GM21367 (cell line): ENCODE data around the gene EIF2B4.
"Not testable (repeated sequence)": the region's sequence is repeated elsewhere in the genome, so short reads cannot be mapped to it uniquely, and the experiment has no call there.

Source experiments
- ATAC-seq: cut with Tn5 transposase; IDR thresholded peaks from one replicate; pipeline ENCODE4 v1.9.1; 2021; ENCODE audit not compliant: unreplicated experiment

Gene EIF2B4

GRCh38 chr2:27378096-27378808 is 8.1 kb upstream of the EIF2B4 start:
- ATAC-seq: no peak

GRCh38 chr2:27377618-27378095 is 7.5 kb upstream of the EIF2B4 start:
- no peak for ATAC-seq

DNA sequence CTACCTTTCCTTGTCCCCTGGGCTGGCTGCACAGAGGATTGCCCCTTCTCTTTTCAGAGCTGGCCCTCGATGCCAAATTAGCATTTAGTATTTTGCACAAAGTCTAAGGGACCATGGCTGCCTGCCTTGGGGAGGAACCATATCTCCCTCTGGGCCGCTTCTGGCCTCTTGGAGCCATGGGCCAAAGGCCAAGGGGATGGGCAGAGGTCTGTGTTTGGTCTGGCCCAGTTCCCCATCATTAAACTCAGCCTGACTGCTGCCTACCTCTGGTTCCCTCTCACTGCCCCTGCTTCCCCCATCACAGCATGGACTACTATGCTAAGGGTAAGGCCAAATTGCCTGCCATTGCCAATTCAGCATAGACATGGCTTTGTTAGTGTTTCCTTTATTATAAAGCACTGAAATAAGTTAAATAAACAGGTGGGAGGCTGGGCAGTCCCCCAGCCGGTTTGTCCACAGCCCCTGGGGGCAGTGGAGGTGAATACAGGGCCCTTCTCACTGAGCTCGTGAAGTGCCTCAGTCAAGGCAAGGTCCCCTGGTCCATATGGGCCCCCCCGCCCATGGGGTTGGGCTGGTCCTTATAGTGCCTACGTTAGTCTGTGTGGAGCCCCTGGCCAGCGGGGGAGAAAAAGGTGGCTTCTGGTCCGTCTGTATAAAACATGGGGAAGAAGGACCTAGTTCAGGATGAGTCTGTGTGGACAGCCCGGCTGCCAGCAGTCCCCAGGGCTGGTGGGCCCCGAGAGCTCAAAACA is 6.9 kb upstream of the EIF2B4 start:
- ATAC-seq: no peak

GRCh38 chr2:27376151-27376865 is 6.2 kb upstream of the EIF2B4 start:
- ATAC-seq: no peak

DNA sequence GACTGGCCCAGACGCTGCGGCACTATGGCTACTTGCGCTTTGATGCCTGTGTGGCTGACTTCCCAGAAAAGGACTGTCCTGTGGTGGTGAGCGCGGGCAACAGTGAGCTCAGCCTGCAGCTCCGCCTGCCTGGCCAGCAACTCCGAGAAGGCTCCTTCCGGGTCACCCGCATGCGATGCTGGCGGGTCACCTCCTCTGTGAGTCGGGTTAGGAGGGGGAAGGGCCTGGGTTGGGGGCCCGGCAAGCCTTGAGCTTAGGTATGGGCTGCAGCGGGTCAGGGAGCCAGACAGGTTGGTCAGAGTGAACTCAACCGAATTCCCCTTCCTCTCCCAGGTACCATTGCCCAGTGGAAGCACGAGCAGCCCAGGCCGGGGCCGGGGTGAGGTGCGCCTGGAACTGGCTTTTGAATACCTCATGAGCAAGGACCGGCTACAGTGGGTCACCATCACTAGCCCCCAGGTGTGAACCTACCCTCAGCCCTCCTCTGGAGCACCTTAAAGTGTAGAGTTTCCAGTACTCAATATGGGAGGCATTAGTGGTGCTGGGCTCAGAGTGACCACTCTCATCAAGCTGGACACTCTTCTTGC is 5.5 kb upstream of the EIF2B4 start:
- no peak for ATAC-seq

DNA sequence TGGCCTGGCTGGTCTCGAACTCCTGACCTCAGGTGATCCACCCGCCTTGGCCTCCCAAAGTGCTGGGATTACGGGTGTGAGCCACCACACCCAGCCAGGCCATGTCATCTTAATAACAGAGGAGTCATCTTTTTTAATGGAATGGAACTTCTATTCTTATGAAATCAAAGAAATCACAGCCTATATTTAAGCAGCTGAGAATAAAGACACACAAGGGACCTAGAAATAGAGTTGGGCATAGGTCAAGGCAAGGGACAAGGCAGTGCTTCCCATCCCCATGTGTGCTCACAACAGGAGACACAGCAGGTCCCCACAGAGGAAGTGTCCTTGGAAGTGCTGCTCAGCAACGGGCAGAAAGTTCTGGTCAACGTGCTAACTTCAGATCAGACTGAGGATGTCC is 3.4 kb upstream of the EIF2B4 start:
- ATAC-seq: no peak

DNA sequence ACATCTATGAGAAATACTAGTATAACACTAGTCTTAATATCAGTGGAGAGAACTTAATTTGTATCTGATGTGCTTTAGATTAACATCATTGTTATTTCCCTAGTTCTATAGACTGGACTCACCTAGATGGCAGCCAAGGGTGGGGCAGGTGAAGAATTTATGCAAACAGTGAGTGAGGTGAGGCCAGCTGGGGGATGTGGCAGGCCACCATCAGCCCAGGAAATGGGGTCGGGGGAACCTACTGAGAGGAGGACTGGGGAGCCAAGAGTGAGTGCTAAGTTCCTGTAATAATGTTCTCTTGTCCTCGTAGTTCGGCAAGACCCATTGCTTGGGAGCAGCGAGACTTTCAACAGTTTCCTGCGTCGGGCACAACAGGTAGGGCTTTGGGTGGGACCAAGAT is 2.8 kb upstream of the EIF2B4 start:
- no peak for ATAC-seq

DNA sequence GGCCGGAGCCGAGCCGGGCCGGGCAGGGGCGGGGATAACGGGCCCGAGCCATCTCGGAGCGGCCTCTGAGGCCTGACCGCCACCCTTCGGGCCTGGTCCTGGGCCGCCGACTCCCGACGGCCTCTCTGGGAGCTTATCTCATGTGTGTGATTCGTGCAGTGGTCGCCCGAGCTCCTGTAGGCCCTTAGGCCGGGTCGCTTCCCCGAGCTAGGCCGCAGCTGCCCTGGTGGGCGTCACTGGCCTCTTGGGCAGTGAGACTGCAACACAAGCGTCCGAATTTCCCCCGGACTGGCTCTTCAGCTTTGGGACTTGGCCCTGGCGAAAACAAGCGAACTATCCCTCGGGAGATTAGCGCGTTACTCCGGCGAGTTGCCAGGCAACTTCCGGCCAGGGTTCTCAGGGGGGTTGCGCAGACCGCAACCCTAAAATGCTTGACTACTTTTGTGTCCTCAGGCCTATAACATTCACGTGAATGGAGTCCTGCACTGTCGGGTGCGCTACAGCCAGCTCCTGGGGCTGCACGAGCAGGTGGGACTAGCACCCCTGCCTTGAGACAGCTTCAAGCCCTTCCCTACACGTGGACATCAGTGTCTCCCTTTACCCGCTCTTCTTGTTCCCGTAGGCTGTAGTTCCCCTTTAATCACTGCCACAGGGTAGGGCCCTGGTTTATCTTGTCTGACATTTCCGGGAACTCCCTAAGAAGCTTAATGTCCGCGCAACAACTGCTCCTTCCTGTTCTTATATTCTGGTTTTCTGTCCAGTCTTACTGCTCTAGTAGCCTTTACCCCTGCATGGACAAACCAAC is 880 bp upstream of the EIF2B4 start:
- ATAC-seq: peak; percentile 26

- ATAC-seq: peak; percentile 4
These were observed 590 bp downstream of the EIF2B4 start for GRCh38 chr2:27369471-27370025.

DNA sequence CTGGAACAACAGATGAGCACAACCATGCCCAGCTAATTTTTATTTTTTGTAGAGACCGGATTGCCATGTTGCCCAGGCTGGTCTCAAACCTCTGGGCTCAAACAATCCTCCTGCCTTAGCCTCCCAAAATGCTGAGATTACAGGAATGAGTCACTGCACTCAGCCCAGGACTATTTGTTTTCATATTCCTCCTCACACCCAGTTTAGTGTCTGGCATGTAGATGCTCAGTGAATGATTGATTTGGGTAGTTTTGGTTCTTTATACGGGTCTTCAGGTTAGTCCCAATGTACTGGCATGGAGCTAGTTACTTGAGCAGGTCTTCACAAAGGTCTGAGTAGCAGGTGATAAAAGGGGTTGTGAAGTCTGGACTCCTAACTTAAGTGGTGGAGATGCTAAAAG is 6.2 kb downstream of the EIF2B4 start:
- ATAC-seq: no peak

- no peak for ATAC-seq
These were observed 7.3 kb downstream of the EIF2B4 start for GRCh38 chr2:27362678-27363420.

DNA sequence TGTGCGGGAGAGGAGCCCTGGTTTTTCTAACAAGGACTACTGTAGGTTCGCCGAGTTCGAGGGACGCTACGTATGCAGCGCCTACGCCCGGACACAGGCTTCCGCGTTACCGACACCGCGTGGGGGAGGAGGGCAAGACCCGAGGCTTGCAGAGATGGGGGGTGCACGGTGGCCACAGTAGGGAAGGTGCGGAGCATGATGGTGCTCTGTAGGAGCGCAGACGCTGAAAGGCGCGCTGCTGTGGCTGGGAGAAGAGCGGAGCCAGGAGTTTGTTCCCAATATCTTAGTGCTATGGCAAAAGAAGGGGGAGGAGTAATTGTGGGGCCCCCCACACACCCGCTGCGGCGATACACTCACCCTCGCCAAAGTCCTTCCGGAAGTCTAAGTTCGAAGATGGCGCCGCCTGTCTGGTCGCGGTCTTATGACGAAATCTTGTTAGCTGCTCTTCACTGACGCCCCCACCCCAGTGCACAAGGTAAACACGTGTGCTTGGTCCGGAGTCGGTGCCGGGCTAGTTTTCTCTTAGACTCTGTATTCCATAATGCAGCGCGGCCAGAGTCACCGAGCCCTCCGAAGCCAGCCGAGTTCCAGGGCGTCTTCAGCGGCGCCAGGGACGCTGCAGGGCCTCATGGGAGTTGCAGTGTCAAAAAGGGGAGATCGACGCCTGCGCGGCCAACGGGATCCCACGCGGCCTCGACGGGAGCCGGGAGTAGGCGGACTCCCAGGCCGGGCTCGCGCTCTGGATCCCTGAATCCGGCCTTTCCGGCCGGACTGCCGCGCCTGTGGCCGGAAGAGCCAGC is 13.6 kb downstream of the EIF2B4 start, which contains the start of gene GTF3C2:
GTF3C2 (minus strand) TSS at position 383 of the 800 bp plus-strand sequence. CDS start 13,210 bp downstream, outside the sequence.
- ATAC-seq: peak; percentile 69

GRCh38 chr2:27356056-27356381 is 14.1 kb downstream of the EIF2B4 start:
- peak; percentile 29 for ATAC-seq

DNA sequence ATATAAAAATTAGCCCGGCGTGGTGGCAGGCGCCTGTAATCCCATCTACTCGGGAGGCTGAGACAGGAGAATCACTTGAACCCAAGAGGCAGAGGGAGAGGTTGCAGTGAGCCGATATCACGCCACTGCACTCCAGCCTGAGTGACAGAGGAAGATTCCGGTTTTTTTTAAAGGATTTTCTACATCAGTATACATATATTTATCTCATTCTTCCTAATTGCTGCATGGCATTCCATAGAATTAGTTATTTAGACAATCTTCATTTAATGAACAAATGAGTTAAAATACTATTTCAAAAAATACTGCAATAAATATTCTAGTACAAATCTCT is 15.6 kb downstream of the EIF2B4 start:
- ATAC-seq: no peak

DNA sequence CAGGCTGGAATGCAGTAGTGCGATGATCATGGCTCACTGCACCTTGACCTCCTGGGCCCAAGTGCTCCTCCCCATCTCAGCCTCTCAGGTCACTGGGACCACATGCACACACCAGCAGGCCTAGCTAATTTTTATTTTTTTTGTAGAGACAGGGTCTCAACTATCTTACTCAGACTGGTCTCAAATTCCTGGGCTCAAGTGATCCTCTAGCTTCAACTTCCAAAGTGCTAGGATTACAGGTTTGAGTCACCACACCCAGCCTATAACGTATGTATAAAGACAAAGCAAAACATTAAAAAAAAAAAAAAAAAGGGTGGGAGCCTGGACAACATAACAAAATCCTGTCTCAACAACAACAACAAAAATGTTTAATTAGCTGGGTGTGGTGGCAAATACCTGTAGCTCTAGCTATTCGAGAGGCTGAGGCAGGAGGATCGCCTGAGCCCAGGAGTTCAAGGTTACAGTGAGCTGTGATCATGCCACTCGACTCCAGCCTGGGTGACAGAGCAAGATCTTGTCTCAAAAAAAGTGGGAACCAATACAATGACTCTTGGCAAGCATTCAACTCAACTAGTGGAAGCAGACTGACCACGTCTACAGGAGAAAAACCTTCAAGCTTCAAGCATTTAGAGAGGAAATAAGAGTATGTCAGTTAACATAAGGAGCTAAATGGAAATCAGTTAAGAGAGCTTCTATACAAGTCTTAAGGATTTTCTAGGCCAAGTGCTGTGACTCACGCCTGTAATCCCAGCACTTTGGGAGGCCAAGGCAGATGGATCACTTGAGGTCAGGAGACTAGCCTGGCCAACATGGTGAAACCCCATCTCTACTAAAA is 16.2 kb downstream of the EIF2B4 start:
- no peak for ATAC-seq

DNA sequence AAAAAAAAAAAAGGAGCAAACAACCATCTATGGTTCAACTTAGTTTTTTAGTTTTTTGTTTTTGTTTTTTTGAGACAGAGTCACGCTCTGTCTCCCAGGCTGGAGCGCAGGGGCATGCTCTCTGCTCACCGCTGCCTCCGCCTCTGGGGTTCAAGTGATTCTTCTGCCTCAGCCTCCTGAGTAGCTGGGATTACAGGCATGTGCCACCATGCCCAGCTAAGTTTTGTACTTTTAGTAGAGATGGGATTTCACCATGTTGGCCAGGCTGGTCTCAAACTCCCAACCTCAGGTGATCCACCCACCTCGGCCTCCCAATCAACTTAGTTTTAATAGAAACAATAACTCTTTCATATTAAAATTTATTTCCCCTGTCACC is 16.8 kb downstream of the EIF2B4 start:
- not testable (repeated sequence) for ATAC-seq

- no peak for ATAC-seq
These were observed 18.1 kb downstream of the EIF2B4 start for GRCh38 chr2:27351802-27352598.
